HK-2 (cell line): ENCODE results near the gene ATP10B.

ENCODE experiments used
- DNase-seq: peaks from one replicate; pipeline ENCODE4 v3.0.0-alpha.2; 2018; ENCODE audit not compliant: unreplicated experiment

ATP10B gene

DNA sequence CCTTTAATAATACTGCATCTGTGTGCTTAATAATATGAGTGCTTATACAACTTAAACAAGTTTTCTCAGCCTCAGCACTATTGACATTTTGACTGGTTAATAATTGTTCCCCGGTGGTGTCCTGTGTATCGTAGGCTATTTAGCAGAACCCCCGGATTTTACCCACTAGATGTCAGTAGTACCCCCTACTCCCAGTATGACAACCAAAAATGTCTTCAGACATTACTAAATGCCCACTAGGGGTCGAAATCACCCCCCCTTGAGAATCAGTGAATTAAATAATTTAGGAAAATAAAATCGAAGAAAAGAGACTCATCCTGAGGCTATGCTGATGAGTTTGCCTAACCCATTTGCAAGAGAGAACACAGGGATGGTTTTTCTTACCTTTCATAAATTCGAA lies 166.3 kb downstream of the ATP10B start:
- no peak for DNase-seq

DNA sequence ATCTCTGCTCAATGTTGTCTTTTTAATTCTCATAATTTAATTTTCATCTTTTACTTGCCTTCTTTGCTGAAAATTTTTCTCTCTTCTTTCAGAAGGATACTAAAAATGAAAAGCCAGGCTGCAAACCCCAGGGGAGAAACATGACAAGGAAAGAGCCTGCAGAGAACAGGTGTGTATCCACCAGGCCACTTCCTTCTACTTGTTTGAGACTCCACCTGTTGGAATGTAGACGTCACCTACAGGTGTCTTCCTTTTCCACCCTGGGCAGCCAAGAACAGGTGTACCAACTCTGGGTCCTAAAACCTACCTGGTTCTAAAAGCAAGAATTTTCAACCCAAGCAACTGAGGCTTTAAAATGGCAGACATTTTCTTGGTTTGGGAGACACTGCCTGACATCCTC lies 166.8 kb downstream of the ATP10B start:
- DNase-seq, result no peak

DNA sequence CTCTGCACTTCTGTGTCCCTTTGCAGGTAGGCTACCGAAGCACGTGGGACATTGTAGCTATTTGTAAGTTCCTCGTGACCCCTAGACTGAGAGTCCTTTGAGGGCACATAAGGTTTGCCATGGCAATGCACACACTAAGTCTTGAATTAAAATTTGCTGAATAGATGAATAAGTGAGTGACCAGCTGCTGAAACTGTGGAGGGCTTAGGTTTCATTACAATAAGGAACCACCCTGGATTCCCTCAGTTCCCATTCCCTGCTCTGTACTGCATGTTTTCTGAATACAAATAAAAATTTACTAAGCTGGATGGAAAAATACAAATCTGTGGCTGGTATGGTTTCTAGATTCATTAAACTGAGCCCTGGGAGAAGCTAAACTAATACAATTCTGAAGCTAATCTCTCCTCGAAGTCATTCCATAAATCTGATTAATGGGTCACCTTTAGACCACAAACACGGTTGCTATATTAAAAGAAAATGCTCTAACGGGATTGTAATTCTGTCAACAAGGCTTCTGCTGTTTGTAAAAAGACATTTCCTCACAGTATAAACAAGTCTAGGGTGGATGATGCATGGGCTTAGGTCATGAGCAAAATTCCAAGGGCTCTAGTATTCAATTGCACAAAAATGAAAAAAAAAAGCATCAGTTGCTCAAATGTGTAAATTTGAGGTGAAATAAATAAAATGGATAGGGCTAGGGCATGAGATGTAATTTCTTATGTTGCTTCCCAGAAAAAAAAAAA lies 172.3 kb downstream of the ATP10B start:
- no peak for DNase-seq

DNA sequence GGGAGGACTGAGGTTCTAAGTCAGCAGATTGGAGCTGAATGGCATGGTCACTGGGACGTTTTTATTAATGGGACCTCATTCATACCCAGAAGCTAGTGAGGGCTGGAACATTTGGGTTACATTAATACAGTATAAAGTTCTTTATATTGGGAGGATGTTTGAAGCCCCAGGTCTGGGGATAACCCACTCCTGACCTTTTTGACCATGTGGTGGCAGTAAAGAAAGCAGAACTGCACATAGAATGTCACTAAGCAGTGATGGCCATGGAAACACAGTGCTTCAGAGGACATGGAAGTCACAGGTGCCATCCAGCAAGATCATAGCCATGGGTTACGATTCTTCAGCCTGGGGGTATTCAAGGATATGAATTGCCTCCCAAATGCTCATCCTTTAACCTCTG lies 176.0 kb downstream of the ATP10B start:
- no peak for DNase-seq

DNA sequence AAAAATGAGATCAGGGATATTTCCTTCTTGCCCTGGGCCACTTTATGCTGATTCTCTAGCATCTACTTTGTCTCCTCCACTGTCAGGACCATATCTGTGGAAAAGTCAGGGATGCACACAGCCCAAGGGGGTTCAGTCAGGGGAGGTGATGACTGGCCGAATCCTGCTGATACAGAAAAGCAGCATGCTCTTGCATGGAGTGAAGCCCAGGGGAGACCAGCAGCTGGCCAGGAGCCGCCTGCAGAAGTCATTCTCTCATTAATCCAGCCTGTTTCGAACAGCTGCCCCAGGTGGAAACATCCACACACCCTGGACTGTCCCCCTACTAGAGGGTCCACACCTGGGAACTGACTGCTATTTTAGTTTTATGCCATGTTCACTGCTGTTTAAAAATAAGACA lies 177.1 kb downstream of the ATP10B start:
- DNase-seq, result no peak

DNA sequence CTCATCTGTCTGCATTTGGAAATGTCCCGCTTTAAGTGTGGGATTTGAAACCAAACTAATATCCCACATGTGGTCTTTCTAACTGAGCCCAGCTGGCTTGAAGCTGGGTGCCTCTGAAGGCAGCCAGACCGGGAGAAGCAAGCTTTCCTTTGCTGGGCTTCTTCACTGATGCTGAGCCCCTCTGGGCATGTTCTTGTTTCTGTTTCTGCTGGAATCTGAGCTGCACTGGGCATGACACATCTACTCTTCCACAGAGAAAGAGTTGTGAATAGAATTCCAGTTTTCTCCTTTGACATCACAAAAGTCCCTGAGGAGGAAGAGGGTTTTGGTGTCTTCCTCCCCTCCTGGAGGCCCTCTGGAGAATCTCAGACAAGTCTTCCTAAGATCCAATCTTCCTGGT lies 179.5 kb downstream of the ATP10B start:
- no peak for DNase-seq

DNA sequence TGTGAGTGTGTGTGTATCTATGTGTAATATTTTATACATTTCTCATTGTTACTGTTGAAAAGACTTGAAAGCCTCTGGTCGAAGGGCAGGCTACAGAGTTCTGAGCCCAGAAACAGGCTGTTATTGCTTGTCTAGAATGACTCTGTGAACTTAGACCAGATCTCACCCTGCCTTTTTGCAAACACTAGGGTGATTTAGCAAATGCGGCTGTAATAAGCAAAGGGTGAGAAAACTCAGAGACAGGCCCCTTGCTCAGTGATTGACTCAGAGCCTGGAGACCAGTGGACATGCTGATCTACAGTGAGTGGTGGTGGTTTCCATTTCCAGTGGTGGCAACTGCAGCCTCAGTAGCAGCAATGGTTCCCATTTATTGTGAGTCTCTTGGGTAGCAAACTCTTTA lies 183.7 kb downstream of the ATP10B start:
- DNase-seq, result no peak

DNA sequence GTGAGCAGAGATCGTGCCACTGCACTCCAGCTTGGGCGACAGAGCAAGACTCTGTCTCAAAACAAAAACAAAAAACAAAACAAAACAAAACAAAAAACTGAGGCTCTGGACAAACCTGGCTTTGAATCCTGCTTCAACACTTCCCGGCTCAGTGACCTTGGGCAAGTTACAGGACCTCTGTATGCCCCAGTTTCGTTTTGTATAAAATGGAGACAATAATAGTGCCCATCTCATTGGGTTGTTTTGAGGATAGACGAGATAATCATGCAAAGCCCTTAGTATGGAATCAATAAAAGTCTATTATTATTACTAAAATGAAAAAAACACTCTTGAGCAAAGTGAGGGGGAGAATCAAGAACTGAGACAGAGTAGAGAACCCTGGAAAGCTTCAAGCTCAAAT lies 184.9 kb downstream of the ATP10B start:
- DNase-seq, result no peak

DNA sequence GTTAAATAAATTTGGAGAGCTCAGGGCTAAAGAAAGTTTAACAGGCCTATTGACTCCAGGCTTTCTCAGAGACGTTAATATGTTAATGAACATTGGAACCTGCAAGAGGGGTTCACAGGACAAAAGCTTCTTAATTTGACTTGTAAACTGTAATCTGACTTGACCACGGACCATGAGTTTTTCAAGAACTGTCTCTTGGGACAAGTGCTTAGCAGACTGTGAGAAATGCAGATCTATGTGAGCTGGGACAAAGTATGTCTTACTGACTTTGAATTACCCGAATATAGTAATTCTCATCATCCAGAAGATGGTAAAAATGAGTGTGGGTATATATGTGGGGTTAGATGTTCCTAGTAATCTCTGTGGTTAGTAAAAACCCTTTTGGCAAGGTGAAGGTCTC lies 186.6 kb downstream of the ATP10B start:
- no peak for DNase-seq

DNA sequence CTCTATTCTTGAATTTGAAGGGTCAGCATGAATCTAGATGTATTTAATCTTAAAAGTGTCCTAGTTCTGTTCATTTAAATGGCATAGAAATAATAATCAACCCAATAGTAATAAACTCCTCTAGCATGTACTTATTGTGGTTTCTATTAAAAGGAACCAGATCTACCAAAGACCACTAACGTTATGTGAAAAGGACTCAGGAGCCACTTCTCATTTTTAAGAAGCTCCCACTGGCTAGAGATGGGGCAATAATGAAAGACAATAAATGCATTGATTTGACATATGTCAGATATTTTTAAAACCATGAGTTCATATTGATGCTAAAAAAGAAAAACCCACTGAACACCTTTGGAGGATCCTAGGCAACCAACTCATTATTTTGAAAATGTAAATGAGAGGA lies 191.9 kb downstream of the ATP10B start:
- no peak for DNase-seq

DNA sequence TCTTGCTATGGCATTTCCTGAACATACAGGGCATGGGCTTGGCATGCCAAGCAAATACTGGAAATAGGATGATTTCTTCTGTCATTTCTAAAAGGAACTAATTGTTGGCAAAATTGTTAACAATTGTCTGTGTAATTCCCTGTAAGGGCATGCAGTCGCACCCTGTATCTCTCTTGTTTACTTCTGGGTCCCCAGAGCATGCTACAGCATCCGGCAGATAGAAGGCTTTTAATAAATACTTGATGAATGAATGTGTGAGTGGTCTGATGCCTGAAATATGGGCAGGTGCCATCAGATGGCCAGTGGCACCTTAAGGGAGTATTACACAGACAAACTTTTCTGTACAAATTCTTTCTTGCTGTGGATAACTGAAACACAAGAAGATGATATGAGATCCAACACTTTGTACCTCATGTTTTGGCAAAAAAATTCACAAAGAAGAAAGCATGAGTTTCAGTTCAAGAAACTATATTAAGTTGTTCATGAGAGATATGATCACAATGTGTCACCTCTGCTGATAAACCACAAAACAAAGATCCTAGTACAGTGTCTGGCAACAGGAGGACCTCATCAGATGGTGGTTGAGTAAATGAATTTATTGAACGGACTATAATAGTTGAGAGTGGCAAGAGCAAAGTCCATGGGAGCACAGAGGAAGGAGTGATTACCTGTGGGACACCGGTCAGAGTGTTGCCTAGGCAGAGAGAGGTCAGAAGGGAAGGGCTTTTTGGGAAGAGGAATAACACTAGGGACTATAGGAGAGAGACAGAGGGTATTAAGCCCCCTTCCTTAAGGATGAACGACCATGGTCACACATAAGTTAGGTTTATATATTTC lies 194.2 kb downstream of the ATP10B start:
- DNase-seq, result no peak

DNA sequence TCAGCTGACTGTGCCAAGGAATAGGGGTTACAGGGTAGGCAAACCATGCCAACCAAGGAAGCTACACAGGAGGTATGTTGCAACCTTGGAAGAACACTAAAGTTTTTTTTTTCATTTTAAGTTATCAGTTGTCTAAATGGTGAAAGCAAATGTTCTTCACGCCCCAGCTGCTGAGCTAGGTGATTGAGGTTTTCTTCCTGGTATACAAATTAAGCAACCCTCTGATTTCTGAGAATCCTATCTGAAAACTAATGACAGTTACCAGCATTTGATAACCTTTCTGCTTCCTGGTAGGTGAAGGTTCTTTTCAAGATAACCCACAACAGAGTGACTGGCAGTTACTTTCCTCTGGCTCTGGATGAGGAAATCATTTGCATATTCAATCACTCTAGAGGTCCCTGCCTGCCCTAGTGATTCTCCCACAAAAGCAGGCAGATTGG lies 194.9 kb downstream of the ATP10B start:
- DNase-seq, result no peak

DNA sequence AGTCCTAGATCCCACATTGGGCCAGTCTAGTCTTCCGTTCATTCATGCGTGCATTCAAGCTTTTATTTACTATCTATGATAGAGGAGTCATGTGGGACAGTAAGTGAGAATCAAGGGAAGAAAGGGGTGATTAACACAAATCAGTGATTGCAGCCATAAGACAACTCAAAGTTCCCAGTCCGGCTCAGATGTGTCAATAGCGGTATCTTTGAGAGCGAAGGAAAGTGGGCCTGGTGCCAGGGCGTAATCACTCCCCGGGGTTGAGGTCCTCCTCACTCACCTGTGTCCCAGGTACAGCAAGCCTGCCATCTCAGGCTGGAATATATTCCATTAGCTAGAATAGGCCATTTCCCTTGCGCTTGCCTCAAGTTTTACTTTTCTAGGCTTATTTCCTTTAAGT lies 196.3 kb downstream of the ATP10B start:
- DNase-seq, result no peak

DNA sequence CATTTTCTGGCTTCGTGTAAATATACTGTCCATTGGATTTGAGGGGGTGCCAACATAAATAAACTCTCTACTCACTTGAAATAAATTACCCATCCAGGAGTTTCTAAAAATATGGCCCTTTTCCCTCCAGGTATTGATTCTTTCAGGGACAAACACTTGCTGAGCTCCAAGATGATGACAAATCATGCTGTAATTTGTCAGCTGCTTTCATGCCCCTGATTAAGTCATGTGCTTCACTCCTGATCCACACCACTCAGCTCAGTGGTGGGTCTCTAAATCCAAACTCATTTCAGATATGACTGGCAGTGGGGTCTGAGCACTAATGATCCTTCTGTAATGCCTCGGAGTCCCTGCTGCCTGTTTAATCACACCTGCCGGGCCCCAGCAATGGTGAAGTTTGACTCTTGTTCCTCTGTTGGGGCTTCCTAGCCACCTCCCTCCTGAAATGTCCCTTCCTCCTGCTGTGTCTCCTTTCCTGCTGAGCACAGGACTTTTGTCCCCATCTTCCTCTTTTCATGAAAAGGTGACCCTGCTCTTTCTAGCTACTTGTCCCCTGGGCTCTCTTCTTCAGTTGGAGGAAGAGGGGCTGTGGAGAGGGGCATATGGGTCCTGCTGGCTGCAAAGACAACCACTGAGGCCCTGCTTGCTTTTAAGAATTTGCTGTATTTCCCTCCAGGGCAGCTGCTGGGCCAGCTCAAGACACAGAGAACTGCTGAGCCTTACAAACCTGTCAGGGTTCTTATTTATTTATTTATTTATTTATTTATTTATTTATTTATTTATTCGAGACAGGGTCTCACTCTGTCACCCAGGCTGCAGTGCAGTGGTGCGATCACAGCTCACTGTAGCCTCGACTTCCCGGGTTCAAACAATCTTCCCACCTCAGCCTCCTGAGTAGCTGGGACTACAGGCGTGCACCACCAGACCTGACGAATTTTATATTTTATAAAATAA lies 200.0 kb downstream of the ATP10B start:
- no peak for DNase-seq

DNA sequence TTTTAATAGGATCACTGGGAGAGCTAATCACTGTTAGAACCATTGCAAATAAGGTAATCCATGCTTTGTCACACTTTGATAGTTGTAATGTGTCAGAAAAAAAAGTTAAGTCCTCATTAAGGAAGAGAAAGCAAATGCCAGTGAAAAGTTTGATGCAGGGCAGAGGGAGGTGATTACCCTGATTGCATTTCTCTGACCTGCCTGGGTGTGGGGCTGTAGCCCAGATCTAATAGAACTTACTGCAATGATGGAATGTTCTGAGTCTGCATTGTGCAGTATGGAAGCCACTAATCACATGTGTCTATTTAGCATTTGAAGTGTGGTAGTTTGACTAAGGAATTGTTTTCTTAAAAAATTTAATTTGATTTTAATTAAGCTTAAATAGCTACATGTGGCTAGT lies 202.7 kb downstream of the ATP10B start:
- DNase-seq, result no peak

DNA sequence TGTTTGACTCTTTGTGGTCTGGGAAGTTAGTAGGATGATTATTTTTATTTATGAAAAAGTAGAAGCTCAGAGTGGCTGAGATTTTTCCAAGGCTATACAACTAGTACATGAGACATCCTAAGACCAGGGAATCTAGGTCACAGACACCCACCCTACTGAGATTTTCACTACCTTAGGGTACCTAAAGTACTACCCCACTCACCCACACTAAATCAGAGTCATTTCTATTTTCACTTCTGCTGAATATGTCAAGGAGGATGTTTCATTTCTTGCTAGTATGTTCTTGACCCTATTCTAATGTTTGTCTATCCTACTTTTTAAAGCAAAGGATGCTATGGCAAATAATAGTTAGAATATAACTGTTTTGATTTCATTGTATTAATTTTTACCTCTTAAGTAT lies 206.0 kb downstream of the ATP10B start:
- no peak for DNase-seq

DNA sequence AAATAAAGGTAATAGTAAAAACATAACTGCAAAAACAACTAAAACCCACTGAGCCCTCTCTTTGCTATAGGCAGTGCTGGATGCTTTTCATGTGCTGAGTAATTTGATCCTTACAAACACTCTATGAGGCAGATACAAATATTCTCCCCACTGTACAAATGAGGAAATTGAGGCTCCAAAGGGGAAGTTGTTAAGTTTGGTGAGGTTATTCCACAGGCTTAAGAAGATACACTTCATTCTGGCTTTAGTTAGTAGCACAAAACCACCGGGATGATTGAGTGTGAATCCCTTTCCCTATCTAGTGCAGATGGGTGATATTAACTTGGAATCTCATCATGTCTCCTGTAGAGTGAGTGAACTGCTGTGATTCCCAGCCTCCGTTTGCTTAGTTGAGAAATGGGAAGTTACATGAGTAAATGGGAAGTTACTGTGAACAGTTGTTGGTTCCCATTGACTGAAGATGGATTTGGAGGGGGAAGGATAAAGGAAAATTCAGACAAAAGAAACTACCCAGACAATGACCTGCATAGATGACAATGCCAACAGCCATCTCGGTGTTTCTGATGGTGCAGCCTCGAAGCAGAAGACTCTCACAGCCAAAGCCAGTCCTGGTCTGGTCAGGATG lies 208.3 kb downstream of the ATP10B start:
- no peak for DNase-seq

DNA sequence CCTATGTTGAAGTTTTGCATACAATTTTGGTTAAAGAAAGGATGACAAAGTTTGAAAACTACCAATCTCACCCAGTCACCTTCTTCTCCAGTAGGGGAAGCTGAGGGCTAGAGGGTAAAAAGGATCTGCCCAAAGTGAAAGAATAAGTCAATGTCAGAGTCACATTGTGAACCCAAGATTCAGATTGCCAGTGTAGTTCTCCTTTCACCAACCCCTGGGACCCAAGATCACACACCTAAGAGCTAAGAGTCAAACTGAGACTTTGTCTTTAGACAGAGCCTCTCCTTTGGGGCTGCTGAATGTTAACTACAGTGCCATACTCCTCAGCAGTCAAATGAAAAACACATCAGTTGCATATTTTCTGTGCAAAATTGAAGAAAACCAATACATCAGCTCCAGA lies 210.6 kb downstream of the ATP10B start:
- DNase-seq, result no peak

DNA sequence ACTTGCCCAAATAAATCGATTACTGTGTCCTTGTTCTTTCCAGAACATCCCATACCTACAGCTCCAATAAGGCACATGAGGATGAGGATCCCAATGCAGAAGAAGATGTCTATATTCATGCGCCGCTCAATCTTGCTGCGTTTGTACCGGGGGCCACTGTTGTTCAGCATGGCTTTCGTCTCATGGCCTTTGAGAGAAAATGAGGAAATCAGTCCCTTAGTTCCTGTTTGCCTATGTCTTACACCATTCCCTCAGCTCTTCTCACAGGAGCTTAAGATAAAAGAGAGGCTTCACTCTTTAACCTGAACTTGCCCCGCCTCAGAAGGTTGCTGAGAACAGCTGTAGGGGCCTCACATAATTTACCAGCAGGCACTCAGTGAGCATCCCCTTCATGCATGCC lies 211.6 kb downstream of the ATP10B start:
- DNase-seq, result no peak

DNA sequence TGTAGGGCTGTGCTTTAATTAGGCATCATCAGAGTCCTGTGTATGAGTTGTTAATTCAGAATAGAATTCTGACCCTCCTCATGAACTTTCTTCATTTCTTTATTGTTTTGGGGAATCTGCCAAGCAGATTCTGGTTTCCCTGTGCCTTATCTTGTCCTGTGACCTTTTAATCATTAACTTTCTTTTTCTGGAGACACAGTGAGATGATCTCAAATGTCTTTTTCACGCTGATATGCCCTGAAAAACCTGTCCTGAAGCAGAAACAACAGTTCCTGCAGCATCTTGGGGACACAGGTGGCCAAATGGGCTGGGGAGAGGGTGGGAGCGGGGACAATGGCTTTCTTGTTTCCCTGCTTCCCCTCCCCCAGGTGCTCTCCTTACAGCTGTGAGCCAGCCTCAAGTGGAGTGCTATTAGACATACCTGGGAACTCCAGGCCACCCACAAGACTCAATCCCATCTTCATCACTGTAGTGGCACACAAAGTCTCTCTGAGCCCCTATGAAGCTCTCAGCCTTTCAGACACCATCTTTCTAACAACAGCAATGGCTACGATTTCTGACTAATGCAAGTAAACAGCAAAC lies 213.8 kb downstream of the ATP10B start:
- DNase-seq, result no peak

DNA sequence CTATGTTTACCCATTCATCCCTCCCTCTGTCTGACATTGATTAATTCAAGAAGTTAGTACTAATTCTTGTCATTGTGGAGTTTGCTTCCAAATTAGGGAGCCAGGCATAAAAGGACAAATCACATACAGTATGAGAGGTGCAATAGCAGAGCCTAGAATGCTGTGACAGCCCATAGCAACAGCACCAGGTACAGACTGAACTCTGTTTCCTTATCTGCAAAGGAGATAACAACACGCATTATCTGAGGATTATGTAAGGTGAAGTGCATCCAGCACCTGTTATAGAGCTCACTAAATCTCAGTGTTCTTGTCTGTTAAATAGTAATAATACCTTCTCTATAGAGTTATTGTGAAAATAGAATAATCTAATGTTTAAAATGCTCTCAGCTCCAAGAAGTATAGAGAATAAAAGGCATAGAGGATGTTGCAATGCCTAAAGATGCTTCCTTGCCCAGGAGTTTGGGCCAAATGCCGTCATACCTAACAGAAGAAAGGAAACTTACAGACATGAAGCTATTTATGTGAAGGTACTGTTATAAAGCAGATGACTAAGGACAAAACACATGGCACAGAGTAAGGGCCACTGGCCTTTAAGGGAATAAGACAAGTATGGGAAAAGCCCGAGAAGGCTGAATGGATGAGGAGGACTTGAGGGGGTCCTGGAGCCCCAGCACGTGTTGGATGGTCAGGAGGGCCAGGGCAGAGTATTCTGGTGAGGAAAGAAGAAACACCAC lies 214.5 kb downstream of the ATP10B start:
- no peak for DNase-seq
